K562 (cell line): ENCODE measurements around the gene E2F7. TPM values are rescaled to one million over a fixed set of nuclear protein-coding genes. Genes with fewer than 3 reads are reported as not detected.

Experiments
- ATAC-seq: fragments of 200-7000 bp; cut with Tn5 transposase; 3 replicates; pipeline ENCODE4 v1.9.1; 2020; ENCODE audit warnings: moderate library complexity
- BruUV-seq: library from RNA; stranded (reverse); fragments of 400-500 nt; replicated peaks from 2 replicates; lab custom pipeline; 2021; lab: Mats Ljungman, UMichigan
- CTCF ChIA-PET: fragments of 300-600 bp; formaldehyde crosslinking; extraction: SDS; loops from one replicate; lab custom pipeline; 2021; ENCODE audit warnings: low intra/inter-chr PET ratio; lab: Yijun Ruan, JAX
- POLR2A ChIA-PET: fragments of 300-600, 350-650 bp; sonication (Branson Sonifier 250); formaldehyde crosslinking; extraction: SDS; loops from one replicate; lab custom pipeline; 2021; ENCODE audit warnings: antibody characterized with exemption, inconsistent platforms; lab: Yijun Ruan, JAX
- DNase-seq, 4 experiments: peaks; one replicate each; pipeline versions ENCODE4 v3.0.0 to v3.0.0-alpha.2; 2011 to 2018; ENCODE audit warnings: low spot score in 3 of 4, mixed read lengths in 3 of 4; ENCODE audit errors: extremely low read depth in 1 of 4
- FAIRE-seq: peaks from 2 replicates; lab custom pipeline; 2011; peaks lifted over from hg19 to GRCh38; lab: Jason Lieb, UNC
- H2AFZ ChIP-seq: 2 replicates; pipeline ENCODE4 v1.6.0; 2011; ENCODE audit warnings: low read depth, low read length, control low read depth, inconsistent platforms
- H3K27ac ChIP-seq: fragments of 200-600 bp; 3 replicates; pipeline ENCODE4 v1.8.0; 2011; ENCODE audit warnings: low read depth, mild to moderate bottlenecking, control low read depth, inconsistent platforms, low read length, moderate library complexity, mixed read lengths; ENCODE audit errors: extremely low read depth
- H3K27me3 ChIP-seq, 2 experiments: fragments of 300-600 bp in 1 of 2; 2 replicates in 1 of 2; 3 replicates in 1 of 2; pipeline versions ENCODE4 v1.6.0 to v1.8.0; 2011; ENCODE audit warnings: inconsistent platforms in 2 of 2, low read length in 2 of 2, mild to moderate bottlenecking in 1 of 2, mixed read lengths in 1 of 2, moderate library complexity in 1 of 2; ENCODE audit not compliant: control insufficient read depth in 2 of 2, insufficient read depth in 2 of 2
- H3K36me3 ChIP-seq: fragments of 300-600 bp; 3 replicates; pipeline ENCODE4 v1.8.0; 2011; ENCODE audit warnings: mild to moderate bottlenecking, low read length, inconsistent platforms; ENCODE audit not compliant: control insufficient read depth, insufficient read depth
- H3K4me1 ChIP-seq, 2 experiments: fragments of 200-600 bp in 1 of 2; replicated peaks in 1 of 2; 2 replicates in 1 of 2; 3 replicates in 1 of 2; pipeline versions ENCODE4 v1.5.1 to v1.8.0; 2011; ENCODE audit warnings: inconsistent platforms in 2 of 2, low read length in 2 of 2, mild to moderate bottlenecking in 1 of 2, mixed read lengths in 1 of 2, moderate library complexity in 1 of 2; ENCODE audit not compliant: control insufficient read depth in 2 of 2, insufficient read depth in 2 of 2
- H3K4me2 ChIP-seq: 2 replicates; pipeline ENCODE4 v1.6.1; 2011; ENCODE audit warnings: low read length, control low read depth, inconsistent platforms, mixed read lengths; ENCODE audit not compliant: insufficient read depth
- H3K4me3 ChIP-seq: fragments of 200-600 bp; sonication (generic), shearing (Covaris generic); 2 replicates; pipeline ENCODE4 v1.5.1; 2016; ENCODE audit warnings: control low read depth, inconsistent platforms
- H3K79me2 ChIP-seq: fragments of 200-600 bp; 3 replicates; pipeline ENCODE4 v1.8.0; 2011; ENCODE audit warnings: low read length, inconsistent platforms; ENCODE audit not compliant: control insufficient read depth, insufficient read depth
- H3K9ac ChIP-seq, 2 experiments: 2 replicates each; pipeline versions ENCODE4 v1.6.0 to v1.6.1; 2011; ENCODE audit warnings: low read depth in 2 of 2, low read length in 2 of 2, control low read depth in 1 of 2, inconsistent platforms in 1 of 2, mild to moderate bottlenecking in 1 of 2, mixed read lengths in 1 of 2; ENCODE audit not compliant: insufficient read depth in 1 of 2
- H3K9me1 ChIP-seq: one replicate; pipeline ENCODE4 v1.6.0; 2011; ENCODE audit warnings: inconsistent platforms, mild to moderate bottlenecking, low read length, moderate library complexity; ENCODE audit not compliant: control insufficient read depth, insufficient read depth
- H3K9me3 ChIP-seq: replicated peaks from 2 replicates; pipeline ENCODE4 v1.5.1; 2011; ENCODE audit warnings: low read depth, low read length, inconsistent platforms; ENCODE audit not compliant: control insufficient read depth, insufficient read depth
- H4K20me1 ChIP-seq: replicated peaks from 2 replicates; pipeline ENCODE4 v1.6.1; 2011; ENCODE audit warnings: low read length, inconsistent platforms, mixed read lengths; ENCODE audit not compliant: control insufficient read depth, insufficient read depth
- HDAC2 ChIP-seq: fragments of 450-650 bp; IDR thresholded peaks from 2 replicates; pipeline ENCODE4 v1.6.1; 2016; ENCODE audit warnings: mild to moderate bottlenecking
- MAFF ChIP-seq: IDR thresholded peaks from 2 replicates; pipeline ENCODE4 v1.6.1; 2012; ENCODE audit warnings: low read length, improper control_type of control experiment
- POLR3A ChIP-seq: IDR thresholded peaks from 2 replicates; pipeline ENCODE4 v1.6.1; 2011; ENCODE audit warnings: borderline replicate concordance, mild to moderate bottlenecking, moderate library complexity; ENCODE audit not compliant: insufficient read length, insufficient read depth; ENCODE audit errors: extremely low read depth
- SIN3A ChIP-seq, 2 experiments: fragments of 150-350 bp in 1 of 2; IDR thresholded peaks; 2 replicates each; pipeline ENCODE4 v1.6.1; 2011 to 2016; ENCODE audit warnings: borderline replicate concordance in 2 of 2, low read depth in 2 of 2, low read length in 2 of 2, mild to moderate bottlenecking in 2 of 2, moderate library complexity in 2 of 2; ENCODE audit not compliant: control insufficient read depth in 1 of 2
- SPI1 ChIP-seq: IDR thresholded peaks from 2 replicates; pipeline ENCODE4 v1.6.1; 2011; ENCODE audit warnings: low read depth, low read length, control low read depth, borderline replicate concordance
- WGBS: fragments of 100-300 bp; shearing (Covaris generic); methylation state at CpG from one replicate; pipeline ENCODE4 v1.1.6; 2016; ENCODE audit warnings: low coverage, mixed read lengths; ENCODE audit not compliant: insufficient coverage; ENCODE audit errors: missing lambda C conversion rate; 5-methylcytosine and 5-hydroxymethylcytosine counted together
- in situ Hi-C: fragments of 300-500 bp; cut with MboI; formaldehyde crosslinking; loops from 4 replicates; pipeline ENCODE4 v1.15.0; 2018; ENCODE audit warnings: inconsistent platforms, mixed read lengths
- intact Hi-C: fragments of 100-400 bp; cut with micrococcal nuclease; formaldehyde crosslinking; loops from 2 replicates; pipeline ENCODE4 v1.14.2; 2022
- polyA plus RNA-seq, 8 experiments: library from polyadenylated mRNA; depleted of rRNA in 4 of 8; stranded (reverse) in 5 of 8; unstranded in 3 of 8; fragments of >200 nt; fragmentation: Nextera tagmentation in 2 of 8; fragmentation: Illumina TruSeq in 1 of 8; extraction: Ambion mirVana in 2 of 8; extraction: Trizol in 1 of 8; gene quantifications; 2 replicates each; pipeline versions ENCODE4 v1.2.1 to v1.2.3, GENCODE V29; 2011 to 2014; ENCODE audit warnings: inconsistent platforms in 1 of 8, missing spikeins in 1 of 8
- total RNA-seq, 7 experiments: library from RNA; depleted of rRNA in 6 of 7; stranded (reverse); fragments of >200 nt in 6 of 7; fragmentation: Illumina TruSeq in 2 of 7; extraction: Trizol in 2 of 7; gene quantifications; 2 replicates each; pipeline versions ENCODE4 v1.2.1 to v1.2.3, GENCODE V29; 2011 to 2021; ENCODE audit warnings: low replicate concordance in 1 of 7
- TF ChIP-seq, protein P1 (sequence below): IDR thresholded peaks from 2 replicates; pipeline ENCODE4 v1.6.1; 2012; ENCODE audit warnings: low read depth, low read length, improper control_type of control experiment, borderline replicate concordance

The E2F7 gene
- total and polyA plus RNA-seq, 9 of the 15 experiments (the other 6 are each of a cell fraction or from before 2014, with no cell fraction given): 3.4 to 13.6 (median 8.1) TPM

DNA sequence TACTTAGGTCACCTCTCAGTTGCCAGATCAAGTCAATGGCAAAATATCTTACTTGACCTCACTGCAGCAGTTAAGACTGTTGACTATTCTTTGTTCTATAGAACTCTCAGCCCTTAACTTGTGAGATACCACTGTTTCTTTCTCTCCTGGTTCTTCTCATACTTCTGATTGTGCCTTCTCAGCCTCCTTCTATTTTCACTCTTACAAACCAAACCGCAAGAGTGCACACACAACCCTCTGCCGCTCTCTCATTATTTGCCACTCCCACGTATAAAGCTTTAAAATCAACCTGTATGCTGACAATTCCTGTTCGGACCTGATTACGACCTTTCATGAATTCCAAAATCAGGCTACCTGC lies 4.5 kb downstream of the E2F7 start:
- Histone ChIP-seq H3K4me3 (no peak overlapping the region), H3K79me2 (peaks cover 18% of the 10 kb centered on the region; the same call in 2 of the 3 replicates), H3K27me3 (no peaks in the 10 kb centered on the region), H3K4me1 (peaks cover 5 to 6% of the 10 kb centered on the region in 2 experiments; a peak in 4 of 5 replicates), H4K20me1 (no peaks in the 10 kb centered on the region), H3K27ac (no peak overlapping the region), H3K9ac (no peak overlapping the region), H3K9me3 (no peaks in the 10 kb centered on the region), H3K4me2 (no peak overlapping the region), H2AFZ (no peak overlapping the region), H3K36me3 (peaks cover 66% of the 10 kb centered on the region), H3K9me1 (no peaks in the 10 kb centered on the region)
- ATAC-seq: no peak
- 92% methylated on average over 5 of the region's 5 CpGs for WGBS
- DNase-seq: no peak
- ChIA-PET POLR2A (no interaction called here), CTCF (no interaction called here)
- no TSS peak for BruUV-seq
- in situ Hi-C loops (no loop called here), intact Hi-C loops (no loop called here)
- TF ChIP-seq POLR3A: no peak
- no peak for FAIRE-seq

DNA sequence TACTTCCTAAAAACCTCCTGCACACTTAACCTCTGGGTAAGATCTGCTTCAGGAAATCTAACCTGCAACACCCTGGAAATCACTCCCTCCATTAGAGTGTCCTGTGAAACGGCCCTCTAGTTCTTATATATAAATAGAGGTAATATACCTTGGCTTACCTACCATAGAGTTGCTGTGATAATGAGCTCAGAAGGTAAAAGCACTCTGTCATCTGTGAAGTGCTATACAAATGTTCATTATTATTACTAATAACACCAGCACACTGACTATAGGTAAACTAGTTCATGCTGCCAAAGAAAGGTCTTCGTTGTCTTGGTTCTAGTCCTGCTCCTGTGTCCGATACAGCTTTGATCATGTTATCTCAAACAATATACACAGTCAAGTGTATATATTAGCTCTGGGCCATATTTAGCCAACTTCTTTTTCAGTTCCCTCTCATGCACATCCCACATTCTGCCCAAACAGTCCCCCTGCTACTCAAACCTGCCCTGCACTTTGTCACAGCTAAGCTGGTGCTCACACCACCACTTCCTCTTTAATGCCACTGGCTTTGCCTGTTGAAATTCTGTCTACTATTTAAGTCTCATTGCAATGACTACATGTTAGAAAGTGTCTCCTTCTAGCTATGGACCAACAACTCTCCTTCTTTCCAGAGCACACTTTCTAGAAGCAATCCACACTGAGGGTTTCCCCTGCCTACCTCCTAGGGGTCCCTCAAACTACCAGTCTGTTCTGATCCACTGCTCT lies 5.1 kb downstream of the E2F7 start:
- intact Hi-C loops (no loop called here), in situ Hi-C loops (no loop called here)
- DNase-seq: no peak
- no peak overlapping the region for H3K27ac ChIP-seq
- no peak overlapping the region for H3K4me2 ChIP-seq
- peaks cover 69% of the 10 kb centered on the region for H3K36me3 ChIP-seq
- CTCF ChIA-PET: no interaction called here
- no peaks in the 10 kb centered on the region for H3K9me1 ChIP-seq
- no peaks in the 10 kb centered on the region for H3K9me3 ChIP-seq
- no peaks in the 10 kb centered on the region for H4K20me1 ChIP-seq
- H3K9ac ChIP-seq: no peak overlapping the region
- POLR2A ChIA-PET: interaction anchor here (2.0 kb wide), 1 partner anchor 11 kb away, joined by 8 read pairs; no protein-coding TSS in a partner anchor
- no peaks in the 10 kb centered on the region for H3K27me3 ChIP-seq
- no peak for ATAC-seq
- no TSS peak for BruUV-seq
- FAIRE-seq: no peak
- no peak overlapping the region for H3K4me3 ChIP-seq
- peaks cover 5% of the 10 kb centered on the region in 2 experiments; a peak in 4 of 5 replicates for H3K4me1 ChIP-seq
- H3K79me2 ChIP-seq: peaks cover 18% of the 10 kb centered on the region; the same call in 2 of the 3 replicates
- 65% methylated on average over 3 of the region's 3 CpGs for WGBS
- H2AFZ ChIP-seq: no peak overlapping the region
- TF ChIP-seq, protein P1, sequence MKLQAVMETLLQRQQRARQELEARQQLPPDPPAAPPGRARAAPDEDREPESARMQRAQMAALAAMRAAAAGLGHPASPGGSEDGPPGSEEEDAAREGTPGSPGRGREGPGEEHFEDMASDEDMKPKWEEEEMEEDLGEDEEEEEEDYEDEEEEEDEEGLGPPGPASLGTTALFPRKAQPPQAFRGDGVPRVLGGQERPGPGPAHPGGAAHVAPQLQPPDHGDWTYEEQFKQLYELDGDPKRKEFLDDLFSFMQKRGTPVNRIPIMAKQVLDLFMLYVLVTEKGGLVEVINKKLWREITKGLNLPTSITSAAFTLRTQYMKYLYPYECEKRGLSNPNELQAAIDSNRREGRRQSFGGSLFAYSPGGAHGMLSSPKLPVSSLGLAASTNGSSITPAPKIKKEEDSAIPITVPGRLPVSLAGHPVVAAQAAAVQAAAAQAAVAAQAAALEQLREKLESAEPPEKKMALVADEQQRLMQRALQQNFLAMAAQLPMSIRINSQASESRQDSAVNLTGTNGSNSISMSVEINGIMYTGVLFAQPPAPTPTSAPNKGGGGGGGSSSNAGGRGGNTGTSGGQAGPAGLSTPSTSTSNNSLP: no peak
- TF ChIP-seq SPI1 (peak; percentile 82), SIN3A (IDR thresholded peaks at IDR 0.05; ENCODE audit: borderline replicate concordance in 2 of 2, control insufficient read depth in 1 of 2, low read depth in 2 of 2, low read length in 2 of 2) (no peak), MAFF (no peak), HDAC2 (no peak)
